ENCODE results near the gene KLHL20.

DNA sequence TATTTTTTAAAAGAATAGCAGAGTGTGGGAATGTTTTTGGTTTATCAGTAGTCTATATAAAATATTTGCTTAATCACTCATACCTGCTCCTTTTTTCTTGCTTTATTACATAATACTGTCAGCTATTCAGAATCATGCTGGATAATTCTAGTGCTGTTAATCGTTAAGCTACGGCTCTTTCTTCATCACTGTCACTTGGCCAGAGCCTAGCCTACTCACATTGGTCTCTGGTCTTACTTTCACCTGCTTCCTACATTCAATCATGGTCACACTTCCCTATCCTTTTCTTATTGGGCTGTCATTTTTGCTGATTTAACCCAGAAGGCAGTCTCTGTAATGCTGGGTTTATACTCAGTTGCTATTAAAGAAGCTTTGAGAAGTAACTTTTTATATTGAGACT lies 2.5 kb downstream of the KLHL20 start:
- TF ChIP-seq, protein P1, sequence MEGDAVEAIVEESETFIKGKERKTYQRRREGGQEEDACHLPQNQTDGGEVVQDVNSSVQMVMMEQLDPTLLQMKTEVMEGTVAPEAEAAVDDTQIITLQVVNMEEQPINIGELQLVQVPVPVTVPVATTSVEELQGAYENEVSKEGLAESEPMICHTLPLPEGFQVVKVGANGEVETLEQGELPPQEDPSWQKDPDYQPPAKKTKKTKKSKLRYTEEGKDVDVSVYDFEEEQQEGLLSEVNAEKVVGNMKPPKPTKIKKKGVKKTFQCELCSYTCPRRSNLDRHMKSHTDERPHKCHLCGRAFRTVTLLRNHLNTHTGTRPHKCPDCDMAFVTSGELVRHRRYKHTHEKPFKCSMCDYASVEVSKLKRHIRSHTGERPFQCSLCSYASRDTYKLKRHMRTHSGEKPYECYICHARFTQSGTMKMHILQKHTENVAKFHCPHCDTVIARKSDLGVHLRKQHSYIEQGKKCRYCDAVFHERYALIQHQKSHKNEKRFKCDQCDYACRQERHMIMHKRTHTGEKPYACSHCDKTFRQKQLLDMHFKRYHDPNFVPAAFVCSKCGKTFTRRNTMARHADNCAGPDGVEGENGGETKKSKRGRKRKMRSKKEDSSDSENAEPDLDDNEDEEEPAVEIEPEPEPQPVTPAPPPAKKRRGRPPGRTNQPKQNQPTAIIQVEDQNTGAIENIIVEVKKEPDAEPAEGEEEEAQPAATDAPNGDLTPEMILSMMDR (conservative IDR thresholded peaks at IDR 0.05; ENCODE audit: low read depth, low read length): no peak
- no peak for TF ChIP-seq EZH2phosphoT487 (IDR thresholded peaks at IDR 0.05; ENCODE audit: borderline replicate concordance, low read length)
- TF ChIP-seq EZH2 (IDR thresholded peaks at IDR 0.05; ENCODE audit: low read length, unreplicated experiment): no peak
